ENCODE data around the gene TMIE. TPM values are rescaled to one million over a fixed set of nuclear protein-coding genes. Genes with fewer than 3 reads are reported as not detected.
"Not testable (repeated sequence)": the region's sequence is repeated elsewhere in the genome, so short reads cannot be mapped to it uniquely, and the experiment has no call there.

Gene TMIE
- total and polyA plus RNA-seq, 7 donors = 0.27 to 2.2 (median 0.40) TPM

DNA sequence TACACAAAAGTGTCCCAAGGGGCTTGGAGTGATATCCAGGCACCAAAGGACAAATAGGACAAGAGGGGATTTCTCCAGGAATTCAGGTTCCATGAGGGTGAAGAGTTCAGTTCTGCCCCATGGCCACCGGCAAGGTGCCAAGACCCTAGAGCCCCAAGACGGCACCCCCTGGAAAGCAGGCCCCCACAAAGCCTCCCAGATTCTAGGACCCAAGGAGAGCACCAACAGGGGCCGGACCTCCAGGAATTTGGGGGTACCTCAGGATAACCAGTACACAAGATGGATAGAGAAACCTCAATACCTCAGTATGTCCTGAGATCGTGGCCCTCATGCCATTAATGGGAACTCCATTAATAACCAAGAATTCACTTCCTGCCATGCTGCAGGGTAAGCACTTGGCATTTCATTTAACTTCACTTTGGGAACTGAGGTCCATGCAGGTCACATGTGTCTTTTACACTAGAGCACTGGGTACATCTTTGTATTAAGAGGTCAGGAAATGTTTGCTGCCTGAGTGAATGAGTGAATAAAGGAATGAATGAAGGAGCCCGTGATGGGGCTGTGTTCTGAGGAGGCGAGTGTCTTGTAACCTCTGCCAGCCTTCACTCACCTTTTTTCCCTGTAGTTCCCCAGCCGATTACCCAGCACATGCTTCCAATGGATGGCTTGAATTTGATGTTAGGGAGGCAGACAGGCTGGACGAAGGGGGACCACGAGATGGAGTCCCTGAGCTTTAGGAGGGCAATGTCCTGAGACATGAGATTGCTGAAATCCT, 32.0 kb downstream of the TMIE start:
- no peaks in the 10 kb centered on the region for H3K36me3 ChIP-seq (ENCODE audit: insufficient read depth in 1 of 2, low read depth in 1 of 2)
- H3K27me3 ChIP-seq (ENCODE audit: insufficient read depth in 3 of 3, low read length in 2 of 3) = peaks cover 0 to 4% (median 0%) of the 10 kb centered on the region in 3 donors
- TF ChIP-seq, protein P1, sequence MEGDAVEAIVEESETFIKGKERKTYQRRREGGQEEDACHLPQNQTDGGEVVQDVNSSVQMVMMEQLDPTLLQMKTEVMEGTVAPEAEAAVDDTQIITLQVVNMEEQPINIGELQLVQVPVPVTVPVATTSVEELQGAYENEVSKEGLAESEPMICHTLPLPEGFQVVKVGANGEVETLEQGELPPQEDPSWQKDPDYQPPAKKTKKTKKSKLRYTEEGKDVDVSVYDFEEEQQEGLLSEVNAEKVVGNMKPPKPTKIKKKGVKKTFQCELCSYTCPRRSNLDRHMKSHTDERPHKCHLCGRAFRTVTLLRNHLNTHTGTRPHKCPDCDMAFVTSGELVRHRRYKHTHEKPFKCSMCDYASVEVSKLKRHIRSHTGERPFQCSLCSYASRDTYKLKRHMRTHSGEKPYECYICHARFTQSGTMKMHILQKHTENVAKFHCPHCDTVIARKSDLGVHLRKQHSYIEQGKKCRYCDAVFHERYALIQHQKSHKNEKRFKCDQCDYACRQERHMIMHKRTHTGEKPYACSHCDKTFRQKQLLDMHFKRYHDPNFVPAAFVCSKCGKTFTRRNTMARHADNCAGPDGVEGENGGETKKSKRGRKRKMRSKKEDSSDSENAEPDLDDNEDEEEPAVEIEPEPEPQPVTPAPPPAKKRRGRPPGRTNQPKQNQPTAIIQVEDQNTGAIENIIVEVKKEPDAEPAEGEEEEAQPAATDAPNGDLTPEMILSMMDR (IDR thresholded peaks at IDR 0.05) = no peak
- 71 to 76% (median 73%) methylated on average over 9 of the region's 9 CpGs for WGBS, 3 donors
- no peak overlapping the region for H3K4me3 ChIP-seq
- DNase-seq (no peak), ATAC-seq (no peak)
- H3K4me1 ChIP-seq = no peaks in the 10 kb centered on the region
- H3K27ac ChIP-seq = no peak overlapping the region
- intact Hi-C loops (cut with DNase I) = no loop called here
- H3K9me3 ChIP-seq = no peaks in the 10 kb centered on the region

DNA sequence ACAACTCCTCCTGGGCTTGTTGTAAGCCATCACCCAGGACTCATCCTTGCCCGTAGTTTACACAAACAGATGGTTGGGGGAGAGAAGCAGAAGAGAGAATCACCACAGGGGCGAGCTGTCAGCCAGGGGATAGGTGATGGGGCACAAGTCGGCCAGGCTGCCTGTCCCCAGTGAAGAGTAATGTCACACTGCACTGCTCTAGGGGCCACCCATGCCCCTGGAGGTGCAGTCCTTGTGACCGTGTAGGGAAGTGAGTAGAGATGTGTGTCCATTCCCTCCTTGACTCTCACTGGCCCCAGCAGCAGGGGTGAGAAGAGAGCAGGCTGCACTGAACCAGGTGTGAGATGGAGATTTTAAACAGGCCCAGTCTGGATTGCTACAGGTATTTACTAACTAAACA, 33.6 kb downstream of the TMIE start:
- Histone ChIP-seq H3K4me3 (no peak overlapping the region), H3K4me1 (no peaks in the 10 kb centered on the region), H3K27ac (no peak overlapping the region), H3K9me3 (no peaks in the 10 kb centered on the region), H3K36me3 (ENCODE audit: insufficient read depth in 1 of 2, low read depth in 1 of 2) (no peaks in the 10 kb centered on the region), H3K27me3 (ENCODE audit: insufficient read depth in 3 of 3, low read length in 2 of 3) (peaks cover 0 to 4% (median 0%) of the 10 kb centered on the region in 3 donors)
- ATAC-seq (no peak), DNase-seq (no peak)
- TF ChIP-seq, protein P1 (IDR thresholded peaks at IDR 0.05) = no peak
- WGBS, 3 donors = 56 to 60% (median 57%) methylated on average over 4 of the region's 4 CpGs
- intact Hi-C loops (cut with DNase I) = no loop called here

DNA sequence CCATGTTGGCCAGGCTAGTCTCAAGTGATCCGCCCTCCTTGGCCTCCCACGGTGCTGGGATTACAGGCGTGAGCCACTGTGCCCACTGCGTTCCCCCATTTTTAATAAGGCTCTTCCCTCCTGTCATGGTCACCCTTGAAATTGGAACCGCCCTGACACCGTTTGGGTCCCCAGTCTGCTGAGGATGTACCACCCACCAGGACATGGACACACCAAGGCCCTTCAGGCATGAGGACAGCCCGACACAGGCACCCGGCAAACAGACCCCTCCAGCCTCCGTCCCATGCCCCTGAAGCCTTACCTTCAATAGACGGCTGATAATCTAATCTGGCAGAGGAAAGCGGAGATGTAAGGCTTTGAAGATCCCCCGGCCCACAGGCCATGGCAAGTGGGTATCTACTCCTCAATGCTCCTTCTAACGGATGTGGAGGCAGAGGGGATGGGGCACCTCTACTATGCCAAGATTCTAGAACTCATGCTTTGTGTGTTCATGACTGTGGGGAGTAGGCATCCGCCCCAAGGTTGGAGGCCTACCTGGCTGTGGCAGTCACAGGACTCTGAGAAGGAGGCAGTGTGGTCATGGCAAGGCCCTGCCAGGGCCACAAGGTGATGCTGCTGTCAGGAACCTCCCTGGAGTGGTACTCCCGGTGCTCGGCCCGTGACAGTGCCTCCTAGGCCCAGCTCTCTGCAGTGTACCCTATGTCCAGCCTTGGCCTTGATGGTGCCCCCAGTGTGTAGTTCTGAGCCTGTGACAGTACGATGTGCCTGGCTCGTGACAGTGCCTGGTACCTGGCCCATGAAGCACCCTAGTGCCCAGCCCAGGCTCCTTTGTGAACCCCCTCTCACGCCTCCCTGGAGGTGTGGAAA, 35.0 kb downstream of the TMIE start:
- DNase-seq = no peak
- Histone ChIP-seq H3K27me3 (ENCODE audit: insufficient read depth in 3 of 3, low read length in 2 of 3) (peaks cover 0 to 4% (median 0%) of the 10 kb centered on the region in 3 donors), H3K27ac (no peak overlapping the region), H3K9me3 (no peaks in the 10 kb centered on the region), H3K4me1 (no peaks in the 10 kb centered on the region), H3K4me3 (no peak overlapping the region), H3K36me3 (ENCODE audit: insufficient read depth in 1 of 2, low read depth in 1 of 2) (no peaks in the 10 kb centered on the region)
- TF ChIP-seq, protein P1 (IDR thresholded peaks at IDR 0.05) = no peak
- peak in 1 of 4 donors; percentile 23 for ATAC-seq
- intact Hi-C loops (cut with DNase I) = no loop called here
- WGBS, 3 donors = 80 to 91% (median 84%) methylated on average over 19 to 20 of the region's 20 CpGs

DNA sequence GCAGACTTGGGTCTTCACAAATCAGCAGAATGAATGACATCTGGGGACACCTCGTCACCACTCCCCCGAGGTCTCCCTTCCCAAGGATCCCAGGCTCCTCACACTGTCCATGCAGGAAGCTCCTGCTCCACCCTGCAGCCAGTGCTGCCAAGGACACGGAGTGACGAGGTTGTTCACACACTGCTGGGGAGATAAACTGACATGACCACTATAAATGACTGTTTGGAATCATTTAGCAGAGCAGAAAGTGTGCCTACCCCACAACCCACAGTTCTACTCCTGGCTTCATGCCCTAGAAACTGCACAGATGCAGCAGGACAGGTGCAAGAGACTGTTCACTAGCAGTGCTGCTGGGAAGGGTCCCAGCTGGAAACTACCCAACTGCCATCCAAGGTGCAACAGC, 36.1 kb downstream of the TMIE start:
- Histone ChIP-seq H3K4me3 (no peak overlapping the region), H3K27ac (no peak overlapping the region), H3K27me3 (ENCODE audit: insufficient read depth in 3 of 3, low read length in 2 of 3) (peaks cover 0 to 4% (median 0%) of the 10 kb centered on the region in 3 donors), H3K9me3 (no peaks in the 10 kb centered on the region), H3K4me1 (no peaks in the 10 kb centered on the region), H3K36me3 (ENCODE audit: insufficient read depth in 1 of 2, low read depth in 1 of 2) (no peaks in the 10 kb centered on the region)
- TF ChIP-seq, protein P1 (IDR thresholded peaks at IDR 0.05) = no peak
- DNase-seq (no peak), ATAC-seq (peak in 1 of 4 donors; percentile 43)
- 30 to 51% (median 40%) methylated on average over 4 of the region's 4 CpGs for WGBS, 3 donors
- intact Hi-C loops (cut with DNase I) = no loop called here

DNA sequence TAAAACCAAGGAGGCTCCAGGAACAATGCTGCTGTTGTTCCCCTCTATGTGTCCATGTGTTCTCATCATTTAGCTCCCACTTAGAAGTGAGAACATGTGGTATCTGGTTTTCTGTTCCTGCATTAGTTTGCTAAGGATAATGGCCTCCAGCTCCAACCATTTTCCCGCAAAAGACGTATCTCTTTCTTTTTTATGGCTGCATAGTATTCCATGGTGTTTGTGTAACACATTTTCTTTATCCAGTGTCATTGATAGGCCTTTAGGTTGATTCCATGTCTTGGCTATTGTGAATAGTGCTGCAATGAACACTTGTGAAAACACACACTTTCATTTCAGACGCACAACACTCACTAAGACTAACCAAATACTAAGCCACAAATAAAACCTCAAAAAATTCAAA, 38.4 kb downstream of the TMIE start:
- H3K27me3 ChIP-seq (ENCODE audit: insufficient read depth in 3 of 3, low read length in 2 of 3); H3K4me3 ChIP-seq; H3K36me3 ChIP-seq (ENCODE audit: insufficient read depth in 1 of 2, low read depth in 1 of 2); ATAC-seq; H3K27ac ChIP-seq; DNase-seq; H3K9me3 ChIP-seq; H3K4me1 ChIP-seq; intact Hi-C loops (cut with DNase I): not testable (repeated sequence)
- 95 to 98% (median 97%) methylated on average over 3 of the region's 3 CpGs for WGBS, 3 donors
